GM12878 (cell line): Measurements from ENCODE around the gene SNX2.

ENCODE experiments used
- NBN ChIP-seq: fragments of 450-650 bp; IDR thresholded peaks from 2 replicates; pipeline ENCODE4 v1.6.1; 2016
- POLR2A ChIP-seq: IDR thresholded peaks from 2 replicates; pipeline ENCODE4 v1.6.1; 2011; ENCODE audit warnings: low read depth, mild to moderate bottlenecking, low read length
- POLR2AphosphoS5 ChIP-seq: IDR thresholded peaks from 2 replicates; pipeline ENCODE4 v1.6.1; 2011; ENCODE audit warnings: mild to moderate bottlenecking, low read length, inconsistent platforms
- SP1 ChIP-seq: IDR thresholded peaks from one replicate; pipeline ENCODE4 v1.6.1; 2011; ENCODE audit warnings: low read depth, low read length
- SRF ChIP-seq, 2 experiments: IDR thresholded peaks; 2 replicates each; pipeline ENCODE4 v1.6.1; 2011; ENCODE audit warnings: low read depth in 2 of 2, low read length in 2 of 2, mild to moderate bottlenecking in 1 of 2, moderate library complexity in 1 of 2
- TAF1 ChIP-seq: IDR thresholded peaks from 2 replicates; pipeline ENCODE4 v1.6.1; 2011; ENCODE audit warnings: mild to moderate bottlenecking, low read depth, low read length, borderline replicate concordance
- YY1 ChIP-seq: IDR thresholded peaks from 2 replicates; pipeline ENCODE4 v1.6.1; 2011; ENCODE audit warnings: low read depth, mild to moderate bottlenecking, low read length
- TF ChIP-seq, protein P1 (sequence below): IDR thresholded peaks from 2 replicates; pipeline ENCODE4 v1.6.1; 2012; ENCODE audit warnings: mild to moderate bottlenecking, low read depth, low read length
- TF ChIP-seq, protein P2 (sequence below), 3 experiments: IDR thresholded peaks in 2 of 3; conservative IDR thresholded peaks in 1 of 3; 2 replicates each; pipeline ENCODE4 v1.5.1; 2011; ENCODE audit warnings: low read depth in 3 of 3, low read length in 3 of 3, mild to moderate bottlenecking in 3 of 3, control low read depth in 2 of 3, moderate library complexity in 2 of 3, inconsistent platforms in 1 of 3, mixed read lengths in 1 of 3; ENCODE audit not compliant: control insufficient read depth in 2 of 3, insufficient read depth in 1 of 3; ENCODE audit errors: extremely low read depth in 1 of 3
- TF ChIP-seq, protein P3 (sequence below): IDR thresholded peaks from 2 replicates; pipeline ENCODE4 v1.6.1; 2011; ENCODE audit warnings: borderline replicate concordance, low read depth, mild to moderate bottlenecking, moderate library complexity, mixed read lengths, low read length; ENCODE audit not compliant: insufficient read depth; ENCODE audit errors: extremely low read length
- TF ChIP-seq, protein P4 (sequence below): IDR thresholded peaks from 2 replicates; pipeline ENCODE4 v1.6.1; 2011; ENCODE audit warnings: mild to moderate bottlenecking, low read depth, low read length, moderate library complexity; ENCODE audit not compliant: insufficient replicate concordance
- TF ChIP-seq, protein P5 (sequence below): IDR thresholded peaks from 2 replicates; pipeline ENCODE4 v1.6.1; 2012; ENCODE audit warnings: low read depth, low read length, improper control_type of control experiment

DNA sequence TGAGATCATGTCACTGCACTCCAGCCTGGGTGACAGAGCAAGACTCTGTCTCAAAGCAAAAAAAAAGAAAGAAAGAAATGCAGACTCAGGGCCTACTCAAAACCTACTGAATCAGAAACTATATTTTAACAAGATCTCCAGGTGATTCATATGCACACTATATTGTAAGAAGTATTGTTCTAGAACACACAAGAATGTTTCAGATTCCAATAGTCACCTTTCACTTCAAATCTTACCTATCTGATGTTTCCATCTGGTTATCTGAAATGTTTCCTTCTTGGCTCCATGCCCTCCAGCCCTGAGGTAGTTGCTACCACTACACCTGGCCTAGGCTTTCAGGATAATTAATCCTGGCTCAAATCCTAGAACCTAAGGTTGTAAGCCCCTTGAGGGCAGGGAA is 36.8 kb upstream of the SNX2 start:
- TF ChIP-seq SRF (IDR thresholded peaks at IDR 0.05; ENCODE audit: low read depth in 2 of 2, low read length in 2 of 2) (no peak), SP1 (no peak), TAF1 (no peak), POLR2A (no peak), POLR2AphosphoS5 (no peak), YY1 (no peak), NBN (no peak)
- TF ChIP-seq, protein P1, sequence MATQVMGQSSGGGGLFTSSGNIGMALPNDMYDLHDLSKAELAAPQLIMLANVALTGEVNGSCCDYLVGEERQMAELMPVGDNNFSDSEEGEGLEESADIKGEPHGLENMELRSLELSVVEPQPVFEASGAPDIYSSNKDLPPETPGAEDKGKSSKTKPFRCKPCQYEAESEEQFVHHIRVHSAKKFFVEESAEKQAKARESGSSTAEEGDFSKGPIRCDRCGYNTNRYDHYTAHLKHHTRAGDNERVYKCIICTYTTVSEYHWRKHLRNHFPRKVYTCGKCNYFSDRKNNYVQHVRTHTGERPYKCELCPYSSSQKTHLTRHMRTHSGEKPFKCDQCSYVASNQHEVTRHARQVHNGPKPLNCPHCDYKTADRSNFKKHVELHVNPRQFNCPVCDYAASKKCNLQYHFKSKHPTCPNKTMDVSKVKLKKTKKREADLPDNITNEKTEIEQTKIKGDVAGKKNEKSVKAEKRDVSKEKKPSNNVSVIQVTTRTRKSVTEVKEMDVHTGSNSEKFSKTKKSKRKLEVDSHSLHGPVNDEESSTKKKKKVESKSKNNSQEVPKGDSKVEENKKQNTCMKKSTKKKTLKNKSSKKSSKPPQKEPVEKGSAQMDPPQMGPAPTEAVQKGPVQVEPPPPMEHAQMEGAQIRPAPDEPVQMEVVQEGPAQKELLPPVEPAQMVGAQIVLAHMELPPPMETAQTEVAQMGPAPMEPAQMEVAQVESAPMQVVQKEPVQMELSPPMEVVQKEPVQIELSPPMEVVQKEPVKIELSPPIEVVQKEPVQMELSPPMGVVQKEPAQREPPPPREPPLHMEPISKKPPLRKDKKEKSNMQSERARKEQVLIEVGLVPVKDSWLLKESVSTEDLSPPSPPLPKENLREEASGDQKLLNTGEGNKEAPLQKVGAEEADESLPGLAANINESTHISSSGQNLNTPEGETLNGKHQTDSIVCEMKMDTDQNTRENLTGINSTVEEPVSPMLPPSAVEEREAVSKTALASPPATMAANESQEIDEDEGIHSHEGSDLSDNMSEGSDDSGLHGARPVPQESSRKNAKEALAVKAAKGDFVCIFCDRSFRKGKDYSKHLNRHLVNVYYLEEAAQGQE: no peak
- TF ChIP-seq, protein P2, sequence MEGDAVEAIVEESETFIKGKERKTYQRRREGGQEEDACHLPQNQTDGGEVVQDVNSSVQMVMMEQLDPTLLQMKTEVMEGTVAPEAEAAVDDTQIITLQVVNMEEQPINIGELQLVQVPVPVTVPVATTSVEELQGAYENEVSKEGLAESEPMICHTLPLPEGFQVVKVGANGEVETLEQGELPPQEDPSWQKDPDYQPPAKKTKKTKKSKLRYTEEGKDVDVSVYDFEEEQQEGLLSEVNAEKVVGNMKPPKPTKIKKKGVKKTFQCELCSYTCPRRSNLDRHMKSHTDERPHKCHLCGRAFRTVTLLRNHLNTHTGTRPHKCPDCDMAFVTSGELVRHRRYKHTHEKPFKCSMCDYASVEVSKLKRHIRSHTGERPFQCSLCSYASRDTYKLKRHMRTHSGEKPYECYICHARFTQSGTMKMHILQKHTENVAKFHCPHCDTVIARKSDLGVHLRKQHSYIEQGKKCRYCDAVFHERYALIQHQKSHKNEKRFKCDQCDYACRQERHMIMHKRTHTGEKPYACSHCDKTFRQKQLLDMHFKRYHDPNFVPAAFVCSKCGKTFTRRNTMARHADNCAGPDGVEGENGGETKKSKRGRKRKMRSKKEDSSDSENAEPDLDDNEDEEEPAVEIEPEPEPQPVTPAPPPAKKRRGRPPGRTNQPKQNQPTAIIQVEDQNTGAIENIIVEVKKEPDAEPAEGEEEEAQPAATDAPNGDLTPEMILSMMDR (IDR thresholded peaks at IDR 0.05 in 2 of 3, conservative IDR thresholded peaks at IDR 0.05 in 1 of 3; ENCODE audit: control insufficient read depth in 2 of 3, extremely low read depth in 1 of 3, insufficient read depth in 1 of 3, low read depth in 3 of 3, low read length in 3 of 3): no peak
- TF ChIP-seq, protein P3, sequence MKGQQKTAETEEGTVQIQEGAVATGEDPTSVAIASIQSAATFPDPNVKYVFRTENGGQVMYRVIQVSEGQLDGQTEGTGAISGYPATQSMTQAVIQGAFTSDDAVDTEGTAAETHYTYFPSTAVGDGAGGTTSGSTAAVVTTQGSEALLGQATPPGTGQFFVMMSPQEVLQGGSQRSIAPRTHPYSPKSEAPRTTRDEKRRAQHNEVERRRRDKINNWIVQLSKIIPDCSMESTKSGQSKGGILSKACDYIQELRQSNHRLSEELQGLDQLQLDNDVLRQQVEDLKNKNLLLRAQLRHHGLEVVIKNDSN: no peak
- TF ChIP-seq, protein P4, sequence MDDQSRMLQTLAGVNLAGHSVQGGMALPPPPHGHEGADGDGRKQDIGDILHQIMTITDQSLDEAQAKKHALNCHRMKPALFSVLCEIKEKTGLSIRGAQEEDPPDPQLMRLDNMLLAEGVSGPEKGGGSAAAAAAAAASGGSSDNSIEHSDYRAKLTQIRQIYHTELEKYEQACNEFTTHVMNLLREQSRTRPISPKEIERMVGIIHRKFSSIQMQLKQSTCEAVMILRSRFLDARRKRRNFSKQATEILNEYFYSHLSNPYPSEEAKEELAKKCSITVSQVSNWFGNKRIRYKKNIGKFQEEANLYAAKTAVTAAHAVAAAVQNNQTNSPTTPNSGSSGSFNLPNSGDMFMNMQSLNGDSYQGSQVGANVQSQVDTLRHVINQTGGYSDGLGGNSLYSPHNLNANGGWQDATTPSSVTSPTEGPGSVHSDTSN: no peak
- TF ChIP-seq, protein P5, sequence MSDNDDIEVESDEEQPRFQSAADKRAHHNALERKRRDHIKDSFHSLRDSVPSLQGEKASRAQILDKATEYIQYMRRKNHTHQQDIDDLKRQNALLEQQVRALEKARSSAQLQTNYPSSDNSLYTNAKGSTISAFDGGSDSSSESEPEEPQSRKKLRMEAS: no peak
